ENCODE data around the gene CSGALNACT2.
"Not testable (repeated sequence)": the region's sequence is repeated elsewhere in the genome, so short reads cannot be mapped to it uniquely, and the experiment has no call there.

The CSGALNACT2 gene

DNA sequence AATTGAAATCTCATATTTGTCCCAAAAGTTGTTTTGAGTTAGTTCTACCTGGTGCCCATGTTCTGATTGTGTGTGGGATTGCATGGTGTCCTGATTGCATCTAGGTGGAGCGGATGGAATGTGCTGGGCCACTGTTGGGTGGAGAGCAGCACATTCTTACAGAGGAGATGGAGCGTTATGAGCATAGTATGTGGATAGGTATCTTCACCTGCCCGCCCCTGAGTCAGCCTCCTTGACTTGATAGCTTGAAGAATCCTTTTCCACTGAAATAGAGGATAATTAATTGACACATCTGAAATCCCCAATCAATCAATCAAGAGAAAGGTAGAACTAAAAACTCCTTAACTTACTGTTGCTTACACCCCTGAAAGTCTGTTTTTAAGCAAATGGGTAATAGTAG, 45.5 kb downstream of the CSGALNACT2 start:
- DNase-seq (ENCODE audit: low read depth), result not testable (repeated sequence)

DNA sequence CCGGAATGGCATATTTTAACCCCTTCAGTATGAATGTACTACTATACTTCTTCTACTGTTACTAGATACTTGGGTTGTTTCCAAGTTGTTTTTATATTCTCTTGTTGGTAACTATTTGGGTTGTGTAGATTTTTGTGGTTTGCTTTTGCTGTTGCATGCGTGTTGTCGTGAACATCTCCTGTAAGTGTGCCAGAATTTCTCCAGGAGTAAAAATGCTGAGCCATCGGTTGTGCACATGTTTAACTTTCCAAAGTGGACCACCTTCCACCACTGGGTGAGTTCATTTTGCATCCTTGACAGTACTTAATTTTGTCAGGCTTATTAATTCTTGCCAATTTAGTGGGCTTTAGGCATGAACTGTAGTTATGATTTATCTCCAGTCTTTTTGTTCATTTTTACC, 47.9 kb downstream of the CSGALNACT2 start:
- DNase-seq (ENCODE audit: low read depth), result no peak

- DNase-seq (ENCODE audit: low read depth), result no peak
Measured at GRCh38 chr10:43187213-43187612, 49.0 kb downstream of the CSGALNACT2 start.

- DNase-seq (ENCODE audit: low read depth), result no peak
Measured at GRCh38 chr10:43188702-43189101, 50.5 kb downstream of the CSGALNACT2 start.

- no peak for DNase-seq (ENCODE audit: low read depth)
Measured at GRCh38 chr10:43190289-43190688, 52.0 kb downstream of the CSGALNACT2 start.

DNA sequence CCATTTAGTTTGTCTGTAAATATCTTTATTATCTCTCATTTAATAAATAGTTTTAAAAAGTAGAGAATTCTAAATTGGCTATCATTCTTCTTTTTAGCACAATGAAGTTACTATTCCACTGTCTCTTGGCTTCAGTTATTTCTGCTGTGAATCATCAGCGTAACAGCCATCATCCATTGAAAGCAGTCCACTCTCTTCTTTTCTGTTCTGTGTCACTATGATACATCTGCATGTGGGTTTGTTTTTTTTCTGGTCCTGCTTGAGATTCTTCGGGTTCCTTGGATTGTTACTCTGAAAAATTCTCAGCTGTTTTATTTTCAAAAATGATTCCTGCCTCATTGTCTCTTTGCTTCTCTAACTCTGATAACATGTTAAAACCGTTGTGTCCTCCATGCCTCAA, 52.5 kb downstream of the CSGALNACT2 start:
- no peak for DNase-seq (ENCODE audit: low read depth)

- DNase-seq (ENCODE audit: low read depth), result no peak
Measured at GRCh38 chr10:43192884-43193283, 54.6 kb downstream of the CSGALNACT2 start.

DNA sequence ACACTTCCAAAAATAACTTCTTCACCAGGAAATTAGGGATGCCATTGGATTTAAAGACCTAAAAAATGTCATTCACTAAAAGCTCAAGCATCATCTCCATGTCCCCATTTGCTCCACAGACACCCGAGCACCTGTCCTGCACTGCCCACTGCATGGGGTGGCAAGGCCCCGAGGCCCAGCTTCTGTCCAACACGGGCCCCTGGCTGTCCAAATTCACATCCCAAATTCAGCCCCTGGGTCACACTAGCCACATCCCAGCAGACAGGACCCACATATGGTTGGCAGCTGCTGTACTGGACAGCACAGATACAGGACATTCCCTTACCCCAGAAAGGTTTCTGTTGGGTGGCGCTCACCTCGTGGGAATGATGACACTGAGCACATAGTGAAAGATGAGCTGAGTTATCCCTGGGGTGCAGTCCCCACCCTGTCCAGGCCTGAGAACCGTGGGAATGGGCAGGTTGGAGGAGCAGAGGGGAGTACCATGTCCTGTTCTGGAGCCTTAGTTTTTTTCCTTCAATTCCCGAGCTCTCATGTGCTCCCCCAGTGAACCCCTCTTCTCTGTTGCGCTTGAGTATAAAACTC, 55.3 kb downstream of the CSGALNACT2 start:
- DNase-seq (ENCODE audit: low read depth), result no peak

GRCh38 chr10:43194266-43194665, 56.0 kb downstream of the CSGALNACT2 start:
- DNase-seq (ENCODE audit: low read depth), result no peak

GRCh38 chr10:43194859-43195258, 56.6 kb downstream of the CSGALNACT2 start:
- DNase-seq (ENCODE audit: low read depth), result no peak

DNA sequence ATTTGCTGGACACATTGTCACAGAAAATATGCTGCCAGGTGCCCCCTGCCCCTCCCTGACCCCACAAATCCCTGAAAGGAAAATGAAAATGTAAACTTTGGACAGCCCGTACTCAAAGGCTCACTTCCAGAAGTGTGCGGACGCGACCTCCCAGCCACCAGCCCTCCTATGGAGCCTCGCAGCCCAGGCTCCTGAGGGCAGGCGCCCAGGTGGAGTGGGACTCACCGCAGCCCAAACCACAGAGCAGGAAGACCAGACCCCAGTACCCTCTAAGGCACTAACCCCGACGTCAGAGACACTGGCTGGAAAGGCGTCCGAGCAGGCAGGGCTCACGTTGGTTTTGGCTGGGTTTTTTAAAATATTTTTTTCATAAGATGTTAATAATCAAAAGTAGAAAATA, 57.3 kb downstream of the CSGALNACT2 start:
- DNase-seq (ENCODE audit: low read depth), result no peak

- no peak for DNase-seq (ENCODE audit: low read depth)
Measured at GRCh38 chr10:43196131-43196980, 58.1 kb downstream of the CSGALNACT2 start.

GRCh38 chr10:43196981-43197833, 59.0 kb downstream of the CSGALNACT2 start:
- DNase-seq (ENCODE audit: low read depth), result no peak

DNA sequence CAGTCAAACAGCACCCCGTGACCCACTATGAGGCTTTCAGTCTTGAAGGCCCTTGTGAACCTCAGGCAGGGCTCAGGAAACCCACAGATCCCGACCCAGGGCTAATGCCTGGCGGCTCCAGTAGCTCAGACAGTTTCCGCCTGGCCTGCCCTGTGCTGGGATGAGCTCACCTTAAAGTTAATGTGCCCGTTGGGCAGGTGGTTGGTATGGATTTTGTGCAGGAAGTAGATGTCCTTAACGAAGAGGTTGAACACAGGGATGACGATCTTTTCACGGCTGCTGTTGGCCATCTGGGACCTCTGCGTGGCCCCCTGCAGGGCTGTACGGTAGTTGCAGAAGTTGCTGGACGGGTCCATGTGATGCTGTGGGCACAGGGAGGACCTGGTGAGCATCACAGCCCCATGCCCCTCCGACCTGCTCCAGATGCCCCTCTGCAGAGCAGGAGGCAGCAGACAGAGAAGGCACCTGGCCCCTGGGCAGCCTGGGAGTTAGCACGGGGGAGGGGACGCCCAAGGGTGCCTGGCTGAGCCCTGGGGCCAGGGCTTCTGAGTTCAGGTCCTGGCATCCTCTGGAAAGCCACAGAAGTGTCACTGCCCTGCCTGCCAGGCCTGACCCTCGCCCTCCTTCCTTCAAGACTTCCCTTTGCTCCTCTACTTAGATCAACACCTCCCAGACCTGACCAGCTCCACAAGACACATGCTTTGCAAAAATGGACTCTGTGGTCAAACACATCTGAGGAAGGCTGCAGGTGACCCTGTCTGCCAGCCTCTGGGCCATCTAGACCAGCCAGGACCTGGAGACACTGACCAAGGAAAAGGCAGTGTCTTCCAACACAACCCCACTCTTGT, 59.8 kb downstream of the CSGALNACT2 start:
- no peak for DNase-seq (ENCODE audit: low read depth)

DNA sequence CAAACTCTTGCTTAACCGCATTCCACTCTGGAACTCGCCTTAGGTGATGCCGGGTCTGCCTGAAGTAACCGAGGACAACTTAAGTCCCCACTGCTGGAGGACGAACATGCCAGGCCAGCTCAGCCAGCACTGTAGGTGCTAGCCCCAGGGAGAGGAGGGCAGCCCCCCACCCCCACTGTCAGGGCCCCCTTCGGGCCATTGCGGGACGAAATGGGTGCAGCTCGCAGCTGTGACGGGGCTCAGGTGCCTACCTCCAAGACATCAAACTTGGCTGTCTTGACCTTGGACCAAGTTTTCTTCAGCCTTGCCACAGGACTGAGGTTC, 60.4 kb downstream of the CSGALNACT2 start:
- DNase-seq (ENCODE audit: low read depth), result no peak

GRCh38 chr10:43199088-43199683, 60.9 kb downstream of the CSGALNACT2 start:
- DNase-seq (ENCODE audit: low read depth), result no peak

GRCh38 chr10:43199684-43200537, 61.7 kb downstream of the CSGALNACT2 start:
- no peak for DNase-seq (ENCODE audit: low read depth)

- DNase-seq (ENCODE audit: low read depth), result no peak
Measured at GRCh38 chr10:43200538-43201390, 62.5 kb downstream of the CSGALNACT2 start.

- DNase-seq (ENCODE audit: low read depth), result no peak
Measured at GRCh38 chr10:43201545-43202131, 63.4 kb downstream of the CSGALNACT2 start.
